Neural cell (in vitro differentiated cells): ENCODE measurements around the gene ADAD2. TPM values are rescaled to one million over a fixed set of nuclear protein-coding genes. Genes with fewer than 3 reads are reported as not detected.

Source experiments
- H2AFZ ChIP-seq: fragments of 200-600, 300-800 bp; sonication (generic), shearing (Covaris generic); 2 replicates; pipeline ENCODE4 v1.6.0; 2014; ENCODE audit warnings: low read depth, mild to moderate bottlenecking, antibody characterized with exemption, low read length, moderate library complexity
- H3F3A ChIP-seq: fragments of 200-600 bp; shearing (Covaris generic); 2 replicates; pipeline ENCODE4 v1.6.1; 2016; ENCODE audit warnings: mild to moderate bottlenecking, moderate library complexity, mixed read lengths, antibody characterized with exemption, low read length; ENCODE audit not compliant: insufficient read depth, poor library complexity, severe bottlenecking
- H3K27ac ChIP-seq: fragments of 200-600, 300-800 bp; sonication (generic), shearing (Covaris generic); 2 replicates; pipeline ENCODE4 v1.5.1; 2014; ENCODE audit warnings: mild to moderate bottlenecking, low read length, moderate library complexity
- H3K27me3 ChIP-seq: fragments of 300-800, 200-600 bp; sonication (generic), shearing (Covaris generic); 2 replicates; pipeline ENCODE4 v1.6.0; 2014; ENCODE audit warnings: mild to moderate bottlenecking, low read depth, low read length, moderate library complexity; ENCODE audit not compliant: insufficient read depth
- H3K36me3 ChIP-seq: fragments of 300-800, 200-600 bp; sonication (generic), shearing (Covaris generic); 2 replicates; pipeline ENCODE4 v1.5.1; 2014; ENCODE audit warnings: mild to moderate bottlenecking, antibody characterized with exemption, low read length, moderate library complexity; ENCODE audit not compliant: insufficient read depth
- H3K4me2 ChIP-seq: fragments of 300-800, 200-600 bp; sonication (generic), shearing (Covaris generic); 2 replicates; pipeline ENCODE4 v1.6.0; 2014; ENCODE audit warnings: mild to moderate bottlenecking, low read length
- H3K4me3 ChIP-seq: fragments of 300-800, 200-600 bp; sonication (generic), shearing (Covaris generic); 2 replicates; pipeline ENCODE4 v1.5.1; 2014; ENCODE audit warnings: mild to moderate bottlenecking, low read length, moderate library complexity
- H3K79me2 ChIP-seq: fragments of 200-600 bp; shearing (Covaris generic); replicated peaks from 2 replicates; pipeline ENCODE4 v1.6.0; 2014; ENCODE audit warnings: mild to moderate bottlenecking, low read length, moderate library complexity; ENCODE audit not compliant: insufficient read depth
- H3K9ac ChIP-seq: fragments of 300-800, 200-600 bp; sonication (generic), shearing (Covaris generic); 2 replicates; pipeline ENCODE4 v1.6.1; 2016; ENCODE audit warnings: mild to moderate bottlenecking, low read length, mixed read lengths
- H3K9me2 ChIP-seq: fragments of 200-600 bp; shearing (Covaris generic); 2 replicates; pipeline ENCODE4 v1.6.1; 2016; ENCODE audit warnings: mild to moderate bottlenecking, low read length, mixed read lengths; ENCODE audit not compliant: insufficient read depth
- H3K9me3 ChIP-seq: fragments of 200-600, 300-800 bp; sonication (generic), shearing (Covaris generic); 2 replicates; pipeline ENCODE4 v1.6.1; 2016; ENCODE audit warnings: mild to moderate bottlenecking, mixed run types, low read length, moderate library complexity, mixed read lengths
- H4K20me1 ChIP-seq: fragments of 200-600 bp; shearing (Covaris generic); 2 replicates; pipeline ENCODE4 v1.6.1; 2016; ENCODE audit warnings: mild to moderate bottlenecking, mixed run types; ENCODE audit not compliant: insufficient read depth
- EP300 ChIP-seq: fragments of 450-650 bp; conservative IDR thresholded peaks from 2 replicates; pipeline ENCODE4 v1.6.1; 2014; ENCODE audit warnings: antibody characterized with exemption, mild to moderate bottlenecking, moderate library complexity; ENCODE audit not compliant: poor library complexity, severe bottlenecking
- EZH2 ChIP-seq: fragments of 200-600, 300-800 bp; shearing (Covaris generic), sonication (generic); IDR thresholded peaks from 2 replicates; pipeline ENCODE4 v1.6.1; 2014; ENCODE audit warnings: antibody characterized with exemption, low read length, borderline replicate concordance, mild to moderate bottlenecking; ENCODE audit not compliant: insufficient read depth, poor library complexity, severe bottlenecking
- MXI1 ChIP-seq: fragments of 450-650 bp; conservative IDR thresholded peaks from 2 replicates; pipeline ENCODE4 v1.6.1; 2014; ENCODE audit warnings: antibody characterized with exemption, mild to moderate bottlenecking; ENCODE audit not compliant: poor library complexity, severe bottlenecking
- POLR2AphosphoS5 ChIP-seq: IDR thresholded peaks from 2 replicates; pipeline ENCODE4 v1.6.1; 2012
- RAD21 ChIP-seq: fragments of 450-650 bp; conservative IDR thresholded peaks from 2 replicates; pipeline ENCODE4 v1.6.1; 2014; ENCODE audit warnings: antibody characterized with exemption, mild to moderate bottlenecking, moderate library complexity
- REST ChIP-seq: IDR thresholded peaks from 2 replicates; pipeline ENCODE4 v1.6.1; 2012; ENCODE audit warnings: borderline replicate concordance
- SMC3 ChIP-seq: fragments of 450-650 bp; conservative IDR thresholded peaks from 2 replicates; pipeline ENCODE4 v1.6.1; 2014; ENCODE audit warnings: antibody characterized with exemption, mild to moderate bottlenecking, moderate library complexity; ENCODE audit not compliant: poor library complexity
- TAF1 ChIP-seq: IDR thresholded peaks from 2 replicates; pipeline ENCODE4 v1.6.1; 2012; ENCODE audit warnings: low read depth
- polyA plus RNA-seq: library from polyadenylated mRNA; depleted of rRNA; stranded (reverse); fragments of >200 nt; gene quantifications from 2 replicates; pipeline ENCODE4 v1.2.3, GENCODE V29; 2014
- TF ChIP-seq, protein P1 (sequence below): fragments of 450-650 bp; IDR thresholded peaks from 2 replicates; pipeline ENCODE4 v1.5.1; 2014; ENCODE audit warnings: antibody characterized with exemption, mild to moderate bottlenecking, moderate library complexity; ENCODE audit not compliant: poor library complexity, severe bottlenecking

ADAD2 gene
- polyA plus RNA-seq, 1 donor from 2014 or later, result not detected

- Histone ChIP-seq H3K9me2 (no peaks in the 10 kb centered on the region), H3K79me2 (no peaks in the 10 kb centered on the region), H3K4me3 (no peak overlapping the region), H3K27ac (no peak overlapping the region), H3K9me3 (no peaks in the 10 kb centered on the region), H3K9ac (no peak overlapping the region), H3K27me3 (no peaks in the 10 kb centered on the region), H3K36me3 (no peaks in the 10 kb centered on the region), H2AFZ (no peak overlapping the region), H3F3A (no peaks in the 10 kb centered on the region), H4K20me1 (no peaks in the 10 kb centered on the region), H3K4me2 (no peak overlapping the region)
- TF ChIP-seq SMC3 (no peak), POLR2AphosphoS5 (no peak), MXI1 (no peak), EZH2 (no peak), TAF1 (no peak), EP300 (no peak), RAD21 (no peak), REST (no peak)
- TF ChIP-seq, protein P1, sequence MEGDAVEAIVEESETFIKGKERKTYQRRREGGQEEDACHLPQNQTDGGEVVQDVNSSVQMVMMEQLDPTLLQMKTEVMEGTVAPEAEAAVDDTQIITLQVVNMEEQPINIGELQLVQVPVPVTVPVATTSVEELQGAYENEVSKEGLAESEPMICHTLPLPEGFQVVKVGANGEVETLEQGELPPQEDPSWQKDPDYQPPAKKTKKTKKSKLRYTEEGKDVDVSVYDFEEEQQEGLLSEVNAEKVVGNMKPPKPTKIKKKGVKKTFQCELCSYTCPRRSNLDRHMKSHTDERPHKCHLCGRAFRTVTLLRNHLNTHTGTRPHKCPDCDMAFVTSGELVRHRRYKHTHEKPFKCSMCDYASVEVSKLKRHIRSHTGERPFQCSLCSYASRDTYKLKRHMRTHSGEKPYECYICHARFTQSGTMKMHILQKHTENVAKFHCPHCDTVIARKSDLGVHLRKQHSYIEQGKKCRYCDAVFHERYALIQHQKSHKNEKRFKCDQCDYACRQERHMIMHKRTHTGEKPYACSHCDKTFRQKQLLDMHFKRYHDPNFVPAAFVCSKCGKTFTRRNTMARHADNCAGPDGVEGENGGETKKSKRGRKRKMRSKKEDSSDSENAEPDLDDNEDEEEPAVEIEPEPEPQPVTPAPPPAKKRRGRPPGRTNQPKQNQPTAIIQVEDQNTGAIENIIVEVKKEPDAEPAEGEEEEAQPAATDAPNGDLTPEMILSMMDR, result no peak
Measured at GRCh38 chr16:84155771-84156170, 35.2 kb upstream of the ADAD2 start.

- H3K4me3 ChIP-seq, result no peak overlapping the region
- H4K20me1 ChIP-seq, result no peaks in the 10 kb centered on the region
- H3K27me3 ChIP-seq, result no peaks in the 10 kb centered on the region
- no peak overlapping the region for H3K9ac ChIP-seq
- H2AFZ ChIP-seq, result no peak overlapping the region
- TF ChIP-seq REST, result no peak
- no peak overlapping the region for H3K27ac ChIP-seq
- H3K4me2 ChIP-seq, result no peak overlapping the region
- H3K9me2 ChIP-seq, result no peaks in the 10 kb centered on the region
- no peaks in the 10 kb centered on the region for H3K36me3 ChIP-seq
- H3K9me3 ChIP-seq, result no peaks in the 10 kb centered on the region
- H3K79me2 ChIP-seq, result no peaks in the 10 kb centered on the region
- no peaks in the 10 kb centered on the region for H3F3A ChIP-seq
Measured at GRCh38 chr16:84156342-84156784, 34.6 kb upstream of the ADAD2 start.
